MM.1S (cell line): ENCODE data around the gene FAM181B.
A peak's percentile ranks its signal among the peaks of the same experiment; 100 is the strongest.

Source experiments
- DNase-seq: peaks from one replicate; pipeline ENCODE4 v3.0.0-alpha.2; 2015
- H2AFZ ChIP-seq: fragments of 300-600 bp; sonication (generic); 2 replicates; pipeline ENCODE4 v1.6.0; 2016; ENCODE audit warnings: antibody characterized with exemption, low read length
- H3F3A ChIP-seq: fragments of 300-600 bp; sonication (generic); 2 replicates; pipeline ENCODE4 v1.6.1; 2016; ENCODE audit warnings: mild to moderate bottlenecking, antibody characterized with exemption, low read length, moderate library complexity, mixed read lengths; ENCODE audit not compliant: insufficient read depth
- H3K27ac ChIP-seq: fragments of 300-600 bp; sonication (generic); 2 replicates; pipeline ENCODE4 v1.5.1; 2016; ENCODE audit warnings: mild to moderate bottlenecking, low read length
- H3K27me3 ChIP-seq: fragments of 300-600 bp; sonication (generic); replicated peaks from 2 replicates; pipeline ENCODE4 v1.6.0; 2016; ENCODE audit warnings: low read length; ENCODE audit not compliant: insufficient read depth
- H3K36me3 ChIP-seq: fragments of 300-600 bp; sonication (generic); replicated peaks from 2 replicates; pipeline ENCODE4 v1.6.1; 2016; ENCODE audit warnings: mild to moderate bottlenecking, low read length, mixed read lengths; ENCODE audit not compliant: insufficient read depth
- H3K4me1 ChIP-seq: fragments of 300-600 bp; sonication (generic); 2 replicates; pipeline ENCODE4 v1.6.1; 2016; ENCODE audit warnings: low read length, mixed read lengths
- H3K4me2 ChIP-seq: fragments of 300-600 bp; sonication (generic); 2 replicates; pipeline ENCODE4 v1.6.0; 2016; ENCODE audit warnings: low read depth, low read length
- H3K4me3 ChIP-seq: fragments of 300-600 bp; sonication (generic); 2 replicates; pipeline ENCODE4 v1.5.1; 2016; ENCODE audit warnings: low read length, mixed read lengths
- H3K79me2 ChIP-seq: fragments of 300-600 bp; sonication (generic); 2 replicates; pipeline ENCODE4 v1.6.1; 2016; ENCODE audit warnings: mixed run types, low read length, mixed read lengths
- H3K9ac ChIP-seq: fragments of 300-600 bp; sonication (generic); 2 replicates; pipeline ENCODE4 v1.6.1; 2016; ENCODE audit warnings: low read length, mixed read lengths
- H3K9me2 ChIP-seq: fragments of 300-600 bp; sonication (generic); replicated peaks from 2 replicates; pipeline ENCODE4 v1.6.1; 2016; ENCODE audit warnings: mild to moderate bottlenecking, low read length, mixed read lengths; ENCODE audit not compliant: insufficient read depth
- H3K9me3 ChIP-seq: fragments of 300-600 bp; sonication (generic); replicated peaks from 2 replicates; pipeline ENCODE4 v1.6.1; 2016; ENCODE audit warnings: mild to moderate bottlenecking, low read length, mixed read lengths; ENCODE audit not compliant: insufficient read depth
- H4K20me1 ChIP-seq: fragments of 300-600 bp; sonication (generic); 2 replicates; pipeline ENCODE4 v1.6.1; 2016; ENCODE audit warnings: mild to moderate bottlenecking, low read length, moderate library complexity, mixed read lengths; ENCODE audit not compliant: insufficient read depth
- EZH2 ChIP-seq: fragments of 300-600 bp; sonication (generic); optimal IDR thresholded peaks from 2 replicates; pipeline ENCODE3; 2017; ENCODE audit warnings: low read depth, mild to moderate bottlenecking, antibody characterized with exemption, low read length, mixed read lengths
- EZH2phosphoT487 ChIP-seq: fragments of 300-600 bp; sonication (generic); IDR thresholded peaks from 2 replicates; pipeline ENCODE4 v1.6.1; 2018; ENCODE audit warnings: antibody characterized with exemption, low read length
- TF ChIP-seq, protein P1 (sequence below): fragments of 300-600 bp; sonication (generic); IDR thresholded peaks from 2 replicates; pipeline ENCODE4 v1.5.1; 2016; ENCODE audit warnings: antibody characterized with exemption, low read length, mixed read lengths

The FAM181B gene, protein sequence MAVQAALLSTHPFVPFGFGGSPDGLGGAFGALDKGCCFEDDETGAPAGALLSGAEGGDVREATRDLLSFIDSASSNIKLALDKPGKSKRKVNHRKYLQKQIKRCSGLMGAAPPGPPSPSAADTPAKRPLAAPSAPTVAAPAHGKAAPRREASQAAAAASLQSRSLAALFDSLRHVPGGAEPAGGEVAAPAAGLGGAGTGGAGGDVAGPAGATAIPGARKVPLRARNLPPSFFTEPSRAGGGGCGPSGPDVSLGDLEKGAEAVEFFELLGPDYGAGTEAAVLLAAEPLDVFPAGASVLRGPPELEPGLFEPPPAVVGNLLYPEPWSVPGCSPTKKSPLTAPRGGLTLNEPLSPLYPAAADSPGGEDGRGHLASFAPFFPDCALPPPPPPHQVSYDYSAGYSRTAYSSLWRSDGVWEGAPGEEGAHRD

DNA sequence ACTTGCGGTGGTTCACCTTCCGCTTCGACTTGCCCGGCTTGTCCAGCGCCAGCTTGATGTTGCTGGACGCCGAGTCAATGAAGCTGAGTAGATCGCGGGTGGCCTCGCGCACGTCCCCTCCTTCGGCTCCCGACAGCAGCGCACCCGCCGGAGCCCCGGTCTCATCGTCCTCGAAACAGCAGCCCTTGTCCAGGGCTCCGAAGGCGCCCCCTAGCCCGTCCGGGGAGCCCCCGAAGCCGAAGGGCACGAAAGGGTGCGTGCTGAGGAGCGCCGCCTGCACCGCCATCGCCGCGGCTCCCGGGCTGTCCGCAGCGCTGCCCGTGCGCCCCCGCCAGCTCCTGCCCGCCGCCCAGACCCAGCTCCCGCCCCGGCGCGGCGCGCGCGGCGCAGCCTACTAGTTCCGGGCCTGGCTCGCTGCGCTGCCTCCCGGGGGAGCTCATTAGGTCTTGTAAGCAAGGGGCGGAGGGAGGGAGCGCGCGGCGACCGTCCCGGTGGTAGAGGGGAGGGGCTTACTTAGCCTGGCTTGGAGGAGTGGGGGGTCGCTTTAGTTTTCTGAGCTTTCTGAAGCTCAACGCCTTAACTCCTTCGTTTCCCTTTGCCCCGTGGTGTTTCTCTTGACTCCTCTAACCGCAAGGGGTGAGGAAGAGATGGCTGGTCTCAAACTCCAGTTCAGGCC, at the start of gene FAM181B:
Gene FAM181B, minus strand, starts transcription at position 421 of the 676 bp plus-strand sequence. Its CDS starts 135 bp downstream, at position 286.
- Histone ChIP-seq H3K4me2 (no peak within 1 kb of the TSS), H3K79me2 (no peaks in the 10 kb centered on the region), H3K36me3 (no peaks in the 10 kb centered on the region), H2AFZ (no peak within 1 kb of the TSS), H3K4me3 (no peak within 1 kb of the TSS), H3K4me1 (no peaks in the 10 kb centered on the region), H3K27ac (no peak within 1 kb of the TSS), H3K9ac (no peak within 1 kb of the TSS), H3K9me2 (no peaks in the 10 kb centered on the region), H3K27me3 (no peaks in the 10 kb centered on the region), H3K9me3 (no peaks in the 10 kb centered on the region), H4K20me1 (no peaks in the 10 kb centered on the region), H3F3A (no peaks in the 10 kb centered on the region)
- no peak for DNase-seq
- TF ChIP-seq, protein P1, sequence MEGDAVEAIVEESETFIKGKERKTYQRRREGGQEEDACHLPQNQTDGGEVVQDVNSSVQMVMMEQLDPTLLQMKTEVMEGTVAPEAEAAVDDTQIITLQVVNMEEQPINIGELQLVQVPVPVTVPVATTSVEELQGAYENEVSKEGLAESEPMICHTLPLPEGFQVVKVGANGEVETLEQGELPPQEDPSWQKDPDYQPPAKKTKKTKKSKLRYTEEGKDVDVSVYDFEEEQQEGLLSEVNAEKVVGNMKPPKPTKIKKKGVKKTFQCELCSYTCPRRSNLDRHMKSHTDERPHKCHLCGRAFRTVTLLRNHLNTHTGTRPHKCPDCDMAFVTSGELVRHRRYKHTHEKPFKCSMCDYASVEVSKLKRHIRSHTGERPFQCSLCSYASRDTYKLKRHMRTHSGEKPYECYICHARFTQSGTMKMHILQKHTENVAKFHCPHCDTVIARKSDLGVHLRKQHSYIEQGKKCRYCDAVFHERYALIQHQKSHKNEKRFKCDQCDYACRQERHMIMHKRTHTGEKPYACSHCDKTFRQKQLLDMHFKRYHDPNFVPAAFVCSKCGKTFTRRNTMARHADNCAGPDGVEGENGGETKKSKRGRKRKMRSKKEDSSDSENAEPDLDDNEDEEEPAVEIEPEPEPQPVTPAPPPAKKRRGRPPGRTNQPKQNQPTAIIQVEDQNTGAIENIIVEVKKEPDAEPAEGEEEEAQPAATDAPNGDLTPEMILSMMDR = no peak
- no peak for TF ChIP-seq EZH2phosphoT487
- no peak for TF ChIP-seq EZH2

DNA sequence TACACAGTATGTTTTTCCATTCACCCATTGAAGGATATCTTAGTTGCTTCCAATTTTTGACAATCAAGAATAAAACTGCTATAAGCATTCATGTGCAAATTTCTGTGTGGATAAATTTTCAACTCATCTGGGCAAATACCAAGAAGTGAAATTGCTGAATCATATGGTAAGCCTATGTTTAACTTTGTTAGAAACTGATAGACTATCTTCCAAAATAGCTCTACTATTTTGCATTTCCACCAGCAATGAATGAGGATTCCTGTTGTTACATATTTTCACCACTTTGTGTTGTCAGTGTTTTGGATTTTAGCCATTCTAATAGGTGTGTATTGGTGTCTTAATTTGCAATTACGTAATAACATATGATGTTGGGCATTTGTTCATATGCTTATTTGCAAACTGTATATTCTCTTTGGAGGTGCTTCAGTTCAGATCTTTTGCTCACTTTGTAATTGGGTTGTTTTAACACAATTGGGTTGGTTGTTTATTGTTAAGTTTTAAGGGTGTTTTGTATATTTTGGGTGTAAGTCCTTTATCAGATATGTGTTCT, 49.2 kb upstream of the FAM181B start:
- no peak for TF ChIP-seq EZH2
- TF ChIP-seq, protein P1 = no peak
- no peak for TF ChIP-seq EZH2phosphoT487
- no peak overlapping the region for H3K4me3 ChIP-seq
- no peaks in the 10 kb centered on the region for H4K20me1 ChIP-seq
- no peaks in the 10 kb centered on the region for H3K27me3 ChIP-seq
- H3F3A ChIP-seq = peaks cover 13% of the 10 kb centered on the region; the same call in 1 of the 2 replicates
- no peaks in the 10 kb centered on the region for H3K36me3 ChIP-seq
- no peaks in the 10 kb centered on the region for H3K9me2 ChIP-seq
- H3K4me1 ChIP-seq = peaks cover 31% of the 10 kb centered on the region
- H2AFZ ChIP-seq = no peak overlapping the region
- no peak overlapping the region for H3K9ac ChIP-seq
- peak overlapping the region; percentile 44 for H3K4me2 ChIP-seq
- peak; percentile 44 for DNase-seq
- no peaks in the 10 kb centered on the region for H3K9me3 ChIP-seq
- peak overlapping the region; percentile 30; the same call in 1 of the 2 replicates for H3K27ac ChIP-seq
- H3K79me2 ChIP-seq = no peaks in the 10 kb centered on the region

DNA sequence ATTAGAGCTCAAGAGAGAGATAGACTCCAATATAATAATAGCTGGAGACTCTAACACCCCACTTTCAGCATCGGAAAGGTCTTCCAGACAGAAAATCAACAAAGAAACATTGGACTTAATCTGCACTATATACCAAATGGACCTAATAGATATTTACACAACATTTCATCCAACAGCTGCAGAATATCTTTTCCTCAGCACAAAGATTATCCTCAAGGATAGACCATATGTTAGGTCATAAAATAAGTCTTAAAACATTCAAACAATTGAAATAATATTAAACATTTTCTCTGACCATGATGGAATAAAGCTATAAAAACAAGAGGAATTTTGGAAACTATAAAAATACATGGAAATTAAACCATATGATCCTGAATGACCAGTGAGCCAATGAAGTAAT, 45.1 kb upstream of the FAM181B start:
- Histone ChIP-seq H3K4me2 (no peak overlapping the region), H3K79me2 (no peaks in the 10 kb centered on the region), H3K9me2 (no peaks in the 10 kb centered on the region), H3K4me3 (no peak overlapping the region), H3K27me3 (no peaks in the 10 kb centered on the region), H3K36me3 (no peaks in the 10 kb centered on the region), H3F3A (peaks cover 12% of the 10 kb centered on the region; the same call in 1 of the 2 replicates), H3K9me3 (no peaks in the 10 kb centered on the region), H2AFZ (no peak overlapping the region), H4K20me1 (no peaks in the 10 kb centered on the region), H3K9ac (no peak overlapping the region), H3K4me1 (peaks cover 19% of the 10 kb centered on the region), H3K27ac (no peak overlapping the region)
- no peak for TF ChIP-seq EZH2phosphoT487
- no peak for DNase-seq
